ENCODE measurements around the gene GJC2.

DNA sequence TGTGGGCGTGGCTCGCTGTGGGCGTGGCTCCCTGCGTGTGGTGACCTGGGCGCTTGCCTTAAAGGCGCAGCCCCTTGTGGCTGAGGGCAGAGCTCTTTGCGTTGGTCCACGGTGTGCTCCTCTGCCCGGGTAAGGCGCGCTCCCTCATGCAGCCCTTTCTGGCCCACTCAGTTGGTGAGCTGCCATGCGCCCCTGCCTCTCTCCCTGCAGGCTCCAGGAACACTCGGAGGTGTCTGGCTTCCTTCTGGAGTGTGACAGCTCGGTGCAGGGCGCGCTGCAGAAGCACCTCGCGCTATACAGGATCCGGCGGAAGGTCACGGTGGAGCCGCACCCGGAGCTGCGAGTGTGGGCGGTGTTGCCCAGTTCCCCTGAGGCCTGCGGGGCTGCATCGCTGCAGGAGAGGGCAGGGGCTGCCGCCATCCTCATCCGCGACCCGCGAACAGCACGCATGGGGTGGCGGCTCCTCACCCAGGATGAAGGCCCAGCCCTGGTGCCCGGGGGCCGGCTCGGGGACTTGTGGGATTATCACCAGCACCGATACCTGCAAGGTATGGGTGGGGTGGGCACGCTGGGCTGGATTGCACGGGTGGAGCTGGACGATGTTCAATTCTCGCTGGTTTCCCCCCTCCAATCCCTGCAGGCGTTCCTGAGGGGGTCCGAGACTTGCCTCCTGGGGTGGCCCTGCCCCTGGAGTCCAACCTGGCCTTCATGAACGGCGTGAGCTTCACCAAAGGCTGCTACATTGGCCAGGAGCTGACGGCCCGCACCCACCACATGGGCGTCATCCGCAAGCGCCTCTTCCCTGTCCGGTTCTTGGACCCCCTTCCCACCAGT lies 25.0 kb downstream of the GJC2 start:
- TF ChIP-seq, protein P1, sequence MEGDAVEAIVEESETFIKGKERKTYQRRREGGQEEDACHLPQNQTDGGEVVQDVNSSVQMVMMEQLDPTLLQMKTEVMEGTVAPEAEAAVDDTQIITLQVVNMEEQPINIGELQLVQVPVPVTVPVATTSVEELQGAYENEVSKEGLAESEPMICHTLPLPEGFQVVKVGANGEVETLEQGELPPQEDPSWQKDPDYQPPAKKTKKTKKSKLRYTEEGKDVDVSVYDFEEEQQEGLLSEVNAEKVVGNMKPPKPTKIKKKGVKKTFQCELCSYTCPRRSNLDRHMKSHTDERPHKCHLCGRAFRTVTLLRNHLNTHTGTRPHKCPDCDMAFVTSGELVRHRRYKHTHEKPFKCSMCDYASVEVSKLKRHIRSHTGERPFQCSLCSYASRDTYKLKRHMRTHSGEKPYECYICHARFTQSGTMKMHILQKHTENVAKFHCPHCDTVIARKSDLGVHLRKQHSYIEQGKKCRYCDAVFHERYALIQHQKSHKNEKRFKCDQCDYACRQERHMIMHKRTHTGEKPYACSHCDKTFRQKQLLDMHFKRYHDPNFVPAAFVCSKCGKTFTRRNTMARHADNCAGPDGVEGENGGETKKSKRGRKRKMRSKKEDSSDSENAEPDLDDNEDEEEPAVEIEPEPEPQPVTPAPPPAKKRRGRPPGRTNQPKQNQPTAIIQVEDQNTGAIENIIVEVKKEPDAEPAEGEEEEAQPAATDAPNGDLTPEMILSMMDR (IDR thresholded peaks at IDR 0.05) = no peak
- TF ChIP-seq POLR2A (IDR thresholded peaks at IDR 0.05) = no peak

Measured in Peyer's patch (tissue), 4 donors.